ENCODE data around the gene RCAN2. TPM values are rescaled to one million over a fixed set of nuclear protein-coding genes. Genes with fewer than 3 reads are reported as not detected.

Gene RCAN2
- total and polyA plus RNA-seq, 2 experiments from 2014 or later: 6.0 to 9.3 TPM

DNA sequence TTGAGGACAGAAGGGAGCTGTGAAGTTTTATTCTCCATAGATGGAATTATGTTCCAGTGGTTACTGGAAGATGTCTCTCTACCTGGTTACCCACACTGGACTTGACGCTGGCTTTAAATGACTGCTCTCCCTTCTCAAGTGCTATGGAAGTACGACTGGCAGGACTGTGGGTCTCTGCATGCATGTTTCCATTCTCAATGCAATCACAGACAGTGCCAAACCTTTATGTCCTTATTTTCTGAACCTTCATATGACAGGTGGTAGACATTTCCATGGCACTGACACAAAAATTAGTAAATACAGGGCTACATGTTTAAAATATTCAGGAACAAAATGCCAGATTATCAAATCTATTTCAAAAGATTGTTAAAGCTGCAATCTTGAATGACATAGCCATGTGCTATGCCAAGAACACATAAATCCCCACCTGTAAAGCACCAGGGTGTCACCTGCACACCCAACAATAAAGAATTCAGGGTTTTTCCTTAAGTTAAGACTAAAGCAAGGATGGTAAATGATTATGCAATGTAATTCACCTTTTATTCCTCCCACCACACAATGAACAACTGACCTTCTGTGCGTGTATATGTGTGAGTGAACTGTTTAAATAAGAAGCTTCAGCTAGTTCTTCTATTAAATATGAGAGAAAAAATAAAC is 167.2 kb downstream of the RCAN2 start:
- no peak for ATAC-seq
- Histone ChIP-seq H3K27ac (ENCODE audit: low read depth) (no peak overlapping the region), H3K4me1 (ENCODE audit: insufficient read depth) (peaks cover 13% of the 10 kb centered on the region), H4K20me1 (replicated peaks; ENCODE audit: insufficient read depth) (no peaks in the 10 kb centered on the region), H3K9me2 (ENCODE audit: insufficient read depth) (no peaks in the 10 kb centered on the region), H3K4me2 (no peak overlapping the region), H3F3A (replicated peaks; ENCODE audit: low read depth) (no peaks in the 10 kb centered on the region), H3K36me3 (ENCODE audit: insufficient read depth) (no peaks in the 10 kb centered on the region), H2AFZ (no peak overlapping the region), H3K27me3 (ENCODE audit: insufficient read depth) (no peaks in the 10 kb centered on the region), H3K4me3 (no peak overlapping the region), H3K79me2 (replicated peaks; ENCODE audit: insufficient read depth) (no peaks in the 10 kb centered on the region)
- Mint-ChIP-seq H3K9me3 (no peaks in the 10 kb centered on the region), H3K4me1 (peaks cover 14% of the 10 kb centered on the region), H3K27ac (no peak overlapping the region), H3K36me3 (ENCODE audit: low read depth) (no peaks in the 10 kb centered on the region), H3K27me3 (ENCODE audit: insufficient read depth, low read depth, poor library complexity) (no peaks in the 10 kb centered on the region), H3K4me3 (no peak overlapping the region)
- no peak for DNase-seq (ENCODE audit: low spot score)
- TF ChIP-seq POLR2AphosphoS5 (IDR thresholded peaks at IDR 0.05; ENCODE audit: low read depth) (no peak), EZH2 (IDR thresholded peaks at IDR 0.05; ENCODE audit: low read depth, unreplicated experiment) (no peak), JUNB (IDR thresholded peaks at IDR 0.05; ENCODE audit: unreplicated experiment) (no peak), ZNF114 (CRISPR knock-in tag; IDR thresholded peaks at IDR 0.05) (no peak), NANOG (IDR thresholded peaks at IDR 0.05; ENCODE audit: borderline replicate concordance) (no peak), CREB1 (CRISPR knock-in tag; IDR thresholded peaks at IDR 0.05; ENCODE audit: low read depth) (no peak), ZNF331 (CRISPR knock-in tag; IDR thresholded peaks at IDR 0.05; ENCODE audit: low read depth) (no peak), STAT1 (IDR thresholded peaks at IDR 0.05; ENCODE audit: unreplicated experiment) (no peak), EZH2phosphoT487 (IDR thresholded peaks at IDR 0.05; ENCODE audit: unreplicated experiment) (no peak)
- TF ChIP-seq, protein P1, sequence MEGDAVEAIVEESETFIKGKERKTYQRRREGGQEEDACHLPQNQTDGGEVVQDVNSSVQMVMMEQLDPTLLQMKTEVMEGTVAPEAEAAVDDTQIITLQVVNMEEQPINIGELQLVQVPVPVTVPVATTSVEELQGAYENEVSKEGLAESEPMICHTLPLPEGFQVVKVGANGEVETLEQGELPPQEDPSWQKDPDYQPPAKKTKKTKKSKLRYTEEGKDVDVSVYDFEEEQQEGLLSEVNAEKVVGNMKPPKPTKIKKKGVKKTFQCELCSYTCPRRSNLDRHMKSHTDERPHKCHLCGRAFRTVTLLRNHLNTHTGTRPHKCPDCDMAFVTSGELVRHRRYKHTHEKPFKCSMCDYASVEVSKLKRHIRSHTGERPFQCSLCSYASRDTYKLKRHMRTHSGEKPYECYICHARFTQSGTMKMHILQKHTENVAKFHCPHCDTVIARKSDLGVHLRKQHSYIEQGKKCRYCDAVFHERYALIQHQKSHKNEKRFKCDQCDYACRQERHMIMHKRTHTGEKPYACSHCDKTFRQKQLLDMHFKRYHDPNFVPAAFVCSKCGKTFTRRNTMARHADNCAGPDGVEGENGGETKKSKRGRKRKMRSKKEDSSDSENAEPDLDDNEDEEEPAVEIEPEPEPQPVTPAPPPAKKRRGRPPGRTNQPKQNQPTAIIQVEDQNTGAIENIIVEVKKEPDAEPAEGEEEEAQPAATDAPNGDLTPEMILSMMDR (conservative IDR thresholded peaks at IDR 0.05; ENCODE audit: low read depth in 2 of 2): no peak
- TF ChIP-seq, protein P2, sequence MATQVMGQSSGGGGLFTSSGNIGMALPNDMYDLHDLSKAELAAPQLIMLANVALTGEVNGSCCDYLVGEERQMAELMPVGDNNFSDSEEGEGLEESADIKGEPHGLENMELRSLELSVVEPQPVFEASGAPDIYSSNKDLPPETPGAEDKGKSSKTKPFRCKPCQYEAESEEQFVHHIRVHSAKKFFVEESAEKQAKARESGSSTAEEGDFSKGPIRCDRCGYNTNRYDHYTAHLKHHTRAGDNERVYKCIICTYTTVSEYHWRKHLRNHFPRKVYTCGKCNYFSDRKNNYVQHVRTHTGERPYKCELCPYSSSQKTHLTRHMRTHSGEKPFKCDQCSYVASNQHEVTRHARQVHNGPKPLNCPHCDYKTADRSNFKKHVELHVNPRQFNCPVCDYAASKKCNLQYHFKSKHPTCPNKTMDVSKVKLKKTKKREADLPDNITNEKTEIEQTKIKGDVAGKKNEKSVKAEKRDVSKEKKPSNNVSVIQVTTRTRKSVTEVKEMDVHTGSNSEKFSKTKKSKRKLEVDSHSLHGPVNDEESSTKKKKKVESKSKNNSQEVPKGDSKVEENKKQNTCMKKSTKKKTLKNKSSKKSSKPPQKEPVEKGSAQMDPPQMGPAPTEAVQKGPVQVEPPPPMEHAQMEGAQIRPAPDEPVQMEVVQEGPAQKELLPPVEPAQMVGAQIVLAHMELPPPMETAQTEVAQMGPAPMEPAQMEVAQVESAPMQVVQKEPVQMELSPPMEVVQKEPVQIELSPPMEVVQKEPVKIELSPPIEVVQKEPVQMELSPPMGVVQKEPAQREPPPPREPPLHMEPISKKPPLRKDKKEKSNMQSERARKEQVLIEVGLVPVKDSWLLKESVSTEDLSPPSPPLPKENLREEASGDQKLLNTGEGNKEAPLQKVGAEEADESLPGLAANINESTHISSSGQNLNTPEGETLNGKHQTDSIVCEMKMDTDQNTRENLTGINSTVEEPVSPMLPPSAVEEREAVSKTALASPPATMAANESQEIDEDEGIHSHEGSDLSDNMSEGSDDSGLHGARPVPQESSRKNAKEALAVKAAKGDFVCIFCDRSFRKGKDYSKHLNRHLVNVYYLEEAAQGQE (IDR thresholded peaks at IDR 0.05; ENCODE audit: unreplicated experiment): no peak
- TF ChIP-seq, protein P3, sequence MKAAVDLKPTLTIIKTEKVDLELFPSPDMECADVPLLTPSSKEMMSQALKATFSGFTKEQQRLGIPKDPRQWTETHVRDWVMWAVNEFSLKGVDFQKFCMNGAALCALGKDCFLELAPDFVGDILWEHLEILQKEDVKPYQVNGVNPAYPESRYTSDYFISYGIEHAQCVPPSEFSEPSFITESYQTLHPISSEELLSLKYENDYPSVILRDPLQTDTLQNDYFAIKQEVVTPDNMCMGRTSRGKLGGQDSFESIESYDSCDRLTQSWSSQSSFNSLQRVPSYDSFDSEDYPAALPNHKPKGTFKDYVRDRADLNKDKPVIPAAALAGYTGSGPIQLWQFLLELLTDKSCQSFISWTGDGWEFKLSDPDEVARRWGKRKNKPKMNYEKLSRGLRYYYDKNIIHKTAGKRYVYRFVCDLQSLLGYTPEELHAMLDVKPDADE (IDR thresholded peaks at IDR 0.05): no peak
- TF ChIP-seq, protein P4, sequence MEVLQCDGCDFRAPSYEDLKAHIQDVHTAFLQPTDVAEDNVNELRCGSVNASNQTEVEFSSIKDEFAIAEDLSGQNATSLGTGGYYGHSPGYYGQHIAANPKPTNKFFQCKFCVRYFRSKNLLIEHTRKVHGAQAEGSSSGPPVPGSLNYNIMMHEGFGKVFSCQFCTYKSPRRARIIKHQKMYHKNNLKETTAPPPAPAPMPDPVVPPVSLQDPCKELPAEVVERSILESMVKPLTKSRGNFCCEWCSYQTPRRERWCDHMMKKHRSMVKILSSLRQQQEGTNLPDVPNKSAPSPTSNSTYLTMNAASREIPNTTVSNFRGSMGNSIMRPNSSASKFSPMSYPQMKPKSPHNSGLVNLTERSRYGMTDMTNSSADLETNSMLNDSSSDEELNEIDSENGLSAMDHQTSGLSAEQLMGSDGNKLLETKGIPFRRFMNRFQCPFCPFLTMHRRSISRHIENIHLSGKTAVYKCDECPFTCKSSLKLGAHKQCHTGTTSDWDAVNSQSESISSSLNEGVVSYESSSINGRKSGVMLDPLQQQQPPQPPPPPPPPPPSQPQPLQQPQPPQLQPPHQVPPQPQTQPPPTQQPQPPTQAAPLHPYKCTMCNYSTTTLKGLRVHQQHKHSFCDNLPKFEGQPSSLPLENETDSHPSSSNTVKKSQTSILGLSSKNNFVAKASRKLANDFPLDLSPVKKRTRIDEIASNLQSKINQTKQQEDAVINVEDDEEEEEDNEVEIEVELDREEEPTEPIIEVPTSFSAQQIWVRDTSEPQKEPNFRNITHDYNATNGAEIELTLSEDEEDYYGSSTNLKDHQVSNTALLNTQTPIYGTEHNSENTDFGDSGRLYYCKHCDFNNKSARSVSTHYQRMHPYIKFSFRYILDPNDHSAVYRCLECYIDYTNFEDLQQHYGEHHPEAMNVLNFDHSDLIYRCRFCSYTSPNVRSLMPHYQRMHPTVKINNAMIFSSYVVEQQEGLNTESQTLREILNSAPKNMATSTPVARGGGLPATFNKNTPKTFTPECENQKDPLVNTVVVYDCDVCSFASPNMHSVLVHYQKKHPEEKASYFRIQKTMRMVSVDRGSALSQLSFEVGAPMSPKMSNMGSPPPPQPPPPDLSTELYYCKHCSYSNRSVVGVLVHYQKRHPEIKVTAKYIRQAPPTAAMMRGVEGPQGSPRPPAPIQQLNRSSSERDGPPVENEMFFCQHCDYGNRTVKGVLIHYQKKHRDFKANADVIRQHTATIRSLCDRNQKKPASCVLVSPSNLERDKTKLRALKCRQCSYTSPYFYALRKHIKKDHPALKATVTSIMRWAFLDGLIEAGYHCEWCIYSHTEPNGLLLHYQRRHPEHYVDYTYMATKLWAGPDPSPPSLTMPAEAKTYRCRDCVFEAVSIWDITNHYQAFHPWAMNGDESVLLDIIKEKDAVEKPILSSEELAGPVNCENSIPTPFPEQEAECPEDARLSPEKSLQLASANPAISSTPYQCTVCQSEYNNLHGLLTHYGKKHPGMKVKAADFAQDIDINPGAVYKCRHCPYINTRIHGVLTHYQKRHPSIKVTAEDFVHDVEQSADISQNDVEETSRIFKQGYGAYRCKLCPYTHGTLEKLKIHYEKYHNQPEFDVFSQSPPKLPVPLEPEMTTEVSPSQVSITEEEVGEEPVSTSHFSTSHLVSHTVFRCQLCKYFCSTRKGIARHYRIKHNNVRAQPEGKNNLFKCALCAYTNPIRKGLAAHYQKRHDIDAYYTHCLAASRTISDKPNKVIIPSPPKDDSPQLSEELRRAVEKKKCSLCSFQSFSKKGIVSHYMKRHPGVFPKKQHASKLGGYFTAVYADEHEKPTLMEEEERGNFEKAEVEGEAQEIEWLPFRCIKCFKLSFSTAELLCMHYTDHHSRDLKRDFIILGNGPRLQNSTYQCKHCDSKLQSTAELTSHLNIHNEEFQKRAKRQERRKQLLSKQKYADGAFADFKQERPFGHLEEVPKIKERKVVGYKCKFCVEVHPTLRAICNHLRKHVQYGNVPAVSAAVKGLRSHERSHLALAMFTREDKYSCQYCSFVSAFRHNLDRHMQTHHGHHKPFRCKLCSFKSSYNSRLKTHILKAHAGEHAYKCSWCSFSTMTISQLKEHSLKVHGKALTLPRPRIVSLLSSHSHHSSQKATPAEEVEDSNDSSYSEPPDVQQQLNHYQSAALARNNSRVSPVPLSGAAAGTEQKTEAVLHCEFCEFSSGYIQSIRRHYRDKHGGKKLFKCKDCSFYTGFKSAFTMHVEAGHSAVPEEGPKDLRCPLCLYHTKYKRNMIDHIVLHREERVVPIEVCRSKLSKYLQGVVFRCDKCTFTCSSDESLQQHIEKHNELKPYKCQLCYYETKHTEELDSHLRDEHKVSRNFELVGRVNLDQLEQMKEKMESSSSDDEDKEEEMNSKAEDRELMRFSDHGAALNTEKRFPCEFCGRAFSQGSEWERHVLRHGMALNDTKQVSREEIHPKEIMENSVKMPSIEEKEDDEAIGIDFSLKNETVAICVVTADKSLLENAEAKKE (CRISPR knock-in tag; IDR thresholded peaks at IDR 0.05): no peak
